Putamen (tissue), 1 donor: ENCODE measurements around the gene PLEKHO1.
"Not testable (repeated sequence)": the region's sequence is repeated elsewhere in the genome, so short reads cannot be mapped to it uniquely, and the experiment has no call there.

Source experiments
- DNase-seq: peaks from one replicate; pipeline ENCODE4 v3.0.0-alpha.2; 2016; ENCODE audit warnings: low spot score

Gene PLEKHO1, protein sequence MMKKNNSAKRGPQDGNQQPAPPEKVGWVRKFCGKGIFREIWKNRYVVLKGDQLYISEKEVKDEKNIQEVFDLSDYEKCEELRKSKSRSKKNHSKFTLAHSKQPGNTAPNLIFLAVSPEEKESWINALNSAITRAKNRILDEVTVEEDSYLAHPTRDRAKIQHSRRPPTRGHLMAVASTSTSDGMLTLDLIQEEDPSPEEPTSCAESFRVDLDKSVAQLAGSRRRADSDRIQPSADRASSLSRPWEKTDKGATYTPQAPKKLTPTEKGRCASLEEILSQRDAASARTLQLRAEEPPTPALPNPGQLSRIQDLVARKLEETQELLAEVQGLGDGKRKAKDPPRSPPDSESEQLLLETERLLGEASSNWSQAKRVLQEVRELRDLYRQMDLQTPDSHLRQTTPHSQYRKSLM

DNA sequence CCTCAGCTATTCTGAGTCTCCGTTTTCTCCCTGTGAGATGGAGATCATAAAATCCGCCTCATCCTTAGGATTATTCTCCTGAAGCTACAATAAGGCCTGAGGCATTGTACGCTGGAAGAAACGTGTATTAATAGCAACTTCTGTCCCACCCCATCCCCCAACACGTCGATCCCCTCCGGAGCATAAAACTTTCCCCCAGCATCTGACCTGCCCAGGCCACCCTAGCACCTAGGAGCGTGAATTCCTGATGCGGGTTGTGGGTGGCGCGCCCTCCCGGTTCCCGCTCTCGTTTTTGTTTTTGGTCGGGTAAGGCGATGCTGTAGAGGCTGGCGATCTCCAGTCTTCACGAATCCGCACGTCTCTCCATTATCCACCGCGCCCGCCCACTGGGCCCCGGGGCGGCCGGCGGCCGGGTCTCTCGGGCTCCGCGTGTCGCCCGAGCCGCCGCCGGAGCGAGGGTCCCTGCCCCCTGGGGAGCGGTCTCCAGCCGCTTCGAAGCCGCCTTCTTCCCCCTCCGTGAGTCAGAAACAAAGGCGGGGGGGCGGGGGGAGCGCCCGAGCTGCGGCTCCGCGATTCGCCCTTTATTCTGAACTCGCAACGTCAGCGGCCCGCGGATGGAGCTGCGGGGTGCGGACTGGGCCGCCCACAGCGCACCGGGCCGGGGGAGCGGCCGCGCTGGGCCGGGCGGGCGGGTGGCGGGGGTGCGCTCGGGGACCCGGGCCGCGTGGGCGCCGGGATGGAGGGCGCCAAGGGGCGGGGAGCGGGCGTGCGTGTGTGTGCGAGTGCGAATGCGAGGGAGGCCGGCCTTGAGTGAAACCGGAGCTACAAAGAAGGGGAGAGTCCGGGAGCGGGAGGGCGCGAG, at the start of gene PLEKHO1:
PLEKHO1 (plus strand) TSS at position 646 of the 862 bp plus-strand sequence. CDS start 342 bp downstream, outside the sequence.
- DNase-seq = no peak

DNA sequence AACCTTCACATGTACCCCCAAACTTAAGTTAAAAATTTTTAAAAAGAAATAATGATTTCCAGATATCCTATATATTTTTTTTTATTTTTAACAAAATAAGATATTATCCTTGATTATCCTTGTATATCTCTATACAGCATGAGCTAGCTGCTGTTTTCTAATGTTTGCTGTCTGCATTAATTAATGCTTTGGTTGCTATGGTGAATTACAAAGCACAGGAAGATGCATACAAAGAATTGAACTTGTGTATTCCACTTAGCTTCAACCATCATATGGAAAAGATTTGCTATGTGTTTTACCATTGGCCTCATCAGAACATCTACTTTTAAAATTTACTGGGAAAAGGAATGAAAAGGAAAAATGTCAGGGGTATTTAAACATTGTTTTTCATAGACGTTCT, 46.7 kb upstream of the PLEKHO1 start:
- no peak for DNase-seq

DNA sequence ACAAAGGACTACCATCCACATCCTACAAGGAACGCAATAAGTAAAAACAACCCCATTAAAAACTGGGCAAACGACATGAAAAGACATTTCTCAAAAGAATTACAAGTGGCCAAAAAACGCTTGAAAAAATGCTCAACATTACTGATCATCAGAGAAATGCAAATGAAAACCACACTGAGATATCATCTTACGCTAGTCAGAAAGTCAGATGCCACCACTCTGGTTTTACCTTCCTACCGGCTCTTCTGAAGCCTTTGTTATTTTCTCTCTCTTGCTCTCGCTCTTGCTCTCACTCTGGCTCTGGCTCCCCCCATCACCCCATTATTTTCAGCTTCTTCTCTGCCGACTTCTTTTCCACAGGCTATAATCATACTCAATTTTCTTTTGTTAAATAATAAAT, 43.4 kb upstream of the PLEKHO1 start:
- no peak for DNase-seq

DNA sequence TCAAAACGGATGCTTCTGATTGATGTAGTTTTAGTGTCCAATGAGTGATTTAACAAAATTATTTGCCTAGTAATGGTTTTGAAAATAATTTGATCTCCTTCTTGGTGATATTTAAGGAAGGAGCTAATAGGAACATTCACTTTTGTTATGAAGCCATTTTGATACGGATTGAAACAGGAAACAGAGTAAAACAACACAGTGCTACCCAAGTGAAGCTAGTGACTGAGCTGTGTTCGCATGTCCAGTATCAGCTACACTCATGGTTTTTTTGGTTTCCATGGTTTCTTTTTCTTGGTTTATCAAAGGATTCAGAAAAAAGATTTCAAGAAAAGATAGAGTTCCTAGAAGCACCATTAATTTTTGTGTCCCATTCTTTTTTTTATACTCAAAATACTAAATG, 40.1 kb upstream of the PLEKHO1 start:
- no peak for DNase-seq

DNA sequence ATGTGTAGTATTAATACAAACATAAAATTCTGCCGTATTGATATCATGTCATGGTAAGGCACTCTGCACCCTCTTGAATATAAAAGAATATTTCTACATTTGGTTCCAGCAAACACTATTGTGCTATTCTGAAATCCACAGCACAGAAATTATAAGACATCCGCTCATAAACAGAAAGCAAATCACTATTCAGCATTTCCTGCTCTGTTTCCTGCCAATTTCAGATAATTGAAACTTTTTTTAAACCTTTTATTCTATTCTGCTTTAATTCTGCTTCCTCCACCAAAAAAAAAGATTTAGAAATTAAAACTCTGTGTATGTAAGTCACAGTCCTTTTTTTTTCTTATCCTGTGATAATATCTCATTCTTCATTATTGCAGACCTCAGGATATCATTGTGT, 39.6 kb upstream of the PLEKHO1 start:
- DNase-seq = no peak

DNA sequence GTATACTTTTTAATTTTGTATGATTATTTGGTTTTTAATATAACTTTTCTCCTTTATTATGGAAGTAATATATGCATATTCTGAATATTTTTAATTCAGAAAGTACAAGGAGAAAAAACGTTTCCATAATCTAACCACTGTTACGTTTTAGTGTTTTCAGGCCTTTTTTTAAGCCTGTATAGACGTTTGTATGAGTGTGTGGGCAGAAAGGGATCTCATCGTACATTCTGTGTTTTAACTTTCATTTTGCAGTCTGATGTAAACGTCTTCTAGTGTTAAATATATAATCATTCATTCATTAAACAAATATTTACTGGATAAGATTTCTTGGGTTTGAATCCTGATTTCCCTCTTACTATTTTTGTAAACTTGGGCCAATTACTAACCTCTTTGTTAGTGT, 38.0 kb upstream of the PLEKHO1 start:
- DNase-seq = no peak

DNA sequence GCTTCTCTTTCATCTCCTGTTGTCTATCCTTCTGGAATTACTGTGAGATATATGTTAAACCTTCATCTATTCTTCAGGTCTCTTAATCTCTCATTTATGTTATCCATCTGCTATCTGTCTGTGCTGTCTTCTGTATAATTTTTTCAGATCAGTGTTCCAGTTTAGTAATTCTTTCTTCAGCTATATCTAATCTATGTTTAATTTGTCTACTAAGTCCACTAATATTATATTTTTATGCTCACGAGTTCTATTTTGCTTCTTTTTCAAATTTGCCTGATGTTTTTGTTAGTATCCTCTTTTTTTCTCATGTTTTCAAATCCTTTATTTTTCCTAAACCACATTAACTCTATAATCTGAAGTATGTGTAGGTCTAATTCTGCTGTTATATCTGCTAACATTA, 34.6 kb upstream of the PLEKHO1 start:
- DNase-seq = no peak

DNA sequence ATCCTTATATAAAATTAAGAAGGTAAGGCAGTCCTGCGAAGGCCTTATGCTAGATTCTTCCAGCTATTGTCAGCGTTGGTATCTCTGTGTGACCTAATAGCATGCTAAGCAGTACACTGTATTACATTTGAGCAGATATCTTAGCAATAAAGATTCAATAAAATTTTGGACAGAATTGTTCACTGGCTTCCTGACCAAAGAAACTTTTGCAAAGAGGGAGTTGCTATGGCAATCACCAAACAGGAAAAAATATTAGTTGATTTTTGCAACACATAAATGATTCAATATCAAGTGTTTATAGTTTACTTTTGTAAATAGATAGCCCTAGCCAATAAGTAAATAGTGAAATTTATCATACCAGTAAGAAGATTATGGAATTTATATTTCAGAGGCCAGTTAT, 31.0 kb upstream of the PLEKHO1 start:
- DNase-seq = no peak

DNA sequence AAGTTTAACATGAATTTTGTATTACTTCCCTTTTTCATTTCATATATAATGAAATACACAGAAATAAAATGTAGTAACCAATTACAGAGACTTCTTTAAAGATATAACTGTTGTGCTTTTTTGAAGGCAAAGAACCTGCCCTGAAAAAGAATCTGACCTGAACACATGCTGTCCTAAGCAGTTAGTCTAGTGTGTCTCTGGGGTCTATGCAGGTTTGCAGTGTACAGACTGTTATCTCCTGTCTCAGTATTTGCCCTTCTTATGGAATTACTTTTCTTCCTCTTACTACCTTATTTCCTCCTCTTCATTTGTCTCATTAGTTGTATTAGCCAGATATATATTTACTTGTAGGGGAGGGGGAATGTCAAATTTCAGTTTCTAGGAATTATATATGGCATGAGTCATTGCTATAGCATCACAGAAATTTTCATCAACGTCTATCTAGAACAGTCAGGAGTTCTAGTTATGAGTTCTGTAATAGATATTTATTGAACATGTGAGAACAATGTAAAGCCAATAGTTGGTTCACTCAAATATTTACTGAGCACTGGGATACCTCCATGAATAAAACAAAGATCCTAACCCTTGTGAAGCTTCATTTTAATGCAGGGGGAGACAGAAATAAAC, 28.4 kb upstream of the PLEKHO1 start:
- DNase-seq = no peak

DNA sequence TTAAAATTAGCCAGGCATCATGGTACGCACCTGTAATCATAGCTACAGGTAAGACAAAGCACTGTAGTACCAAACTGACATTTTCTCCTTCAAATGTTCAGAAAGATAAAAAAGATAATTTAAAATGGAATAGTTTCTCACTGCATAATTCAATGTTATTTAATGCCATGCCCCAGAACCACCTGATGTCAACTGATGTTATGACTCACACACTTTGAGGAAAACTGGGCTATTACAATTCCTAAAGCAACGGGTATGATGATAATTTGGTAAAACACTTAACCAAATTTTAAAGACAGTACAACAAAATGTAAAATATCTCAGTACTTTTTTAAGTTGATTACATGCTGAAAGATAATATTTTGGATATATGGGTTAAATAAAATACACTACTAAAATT, 22.9 kb upstream of the PLEKHO1 start:
- no peak for DNase-seq

DNA sequence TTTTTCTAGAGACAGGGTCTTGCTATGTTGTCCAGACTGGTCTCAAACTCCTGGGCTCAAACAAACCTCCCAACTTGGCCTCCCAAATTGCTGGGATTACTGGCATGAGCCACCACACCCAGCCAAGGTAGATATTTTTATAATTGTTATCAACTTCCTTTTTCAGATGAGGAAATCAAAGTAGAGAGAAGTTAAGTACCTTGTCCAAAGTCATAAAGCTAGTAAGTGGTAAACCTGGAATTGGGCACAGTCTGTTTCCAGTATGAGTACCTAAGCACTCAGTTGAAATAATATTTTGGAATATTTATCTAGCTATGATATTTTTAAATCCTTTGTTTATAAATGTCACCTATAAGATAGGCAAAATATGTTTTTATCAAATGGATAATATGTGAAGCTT, 22.3 kb upstream of the PLEKHO1 start:
- no peak for DNase-seq

DNA sequence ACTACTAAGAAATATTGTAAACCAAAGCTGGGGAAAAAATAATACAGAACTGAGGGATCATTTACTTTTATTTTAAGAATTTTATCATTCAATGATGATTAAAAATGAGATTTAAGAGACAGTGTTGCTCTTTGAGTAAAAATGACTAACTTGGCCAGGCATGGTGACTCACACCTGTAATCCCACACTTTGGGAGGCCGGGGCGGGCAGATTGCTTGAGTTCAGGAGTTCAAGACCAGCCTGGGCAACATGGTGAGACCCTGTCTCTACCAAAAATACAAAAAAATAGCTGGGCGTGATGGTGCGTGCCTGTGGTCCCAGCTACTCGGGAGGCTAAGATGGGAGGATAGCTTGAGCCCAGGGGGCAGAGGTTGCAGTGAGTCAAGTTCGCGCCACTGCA, 21.8 kb upstream of the PLEKHO1 start:
- DNase-seq = no peak

DNA sequence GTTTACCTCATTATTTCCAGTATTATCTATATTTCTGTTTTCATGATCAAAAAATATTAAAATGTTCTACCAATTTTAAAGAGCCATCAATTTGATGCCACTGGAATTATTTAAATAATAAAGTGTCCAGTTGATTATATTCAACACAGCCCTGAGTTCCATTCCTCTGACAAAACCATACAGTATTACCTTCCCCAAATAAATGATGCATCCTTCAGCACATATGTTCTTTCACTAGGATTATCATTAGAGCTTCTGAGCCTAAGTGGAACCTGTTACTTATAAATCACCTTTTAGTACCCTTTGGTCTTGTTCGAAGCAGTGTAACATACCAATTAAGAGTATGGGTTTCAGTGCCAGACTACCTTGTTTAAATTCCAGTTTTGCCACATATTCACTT, 17.3 kb upstream of the PLEKHO1 start:
- no peak for DNase-seq

DNA sequence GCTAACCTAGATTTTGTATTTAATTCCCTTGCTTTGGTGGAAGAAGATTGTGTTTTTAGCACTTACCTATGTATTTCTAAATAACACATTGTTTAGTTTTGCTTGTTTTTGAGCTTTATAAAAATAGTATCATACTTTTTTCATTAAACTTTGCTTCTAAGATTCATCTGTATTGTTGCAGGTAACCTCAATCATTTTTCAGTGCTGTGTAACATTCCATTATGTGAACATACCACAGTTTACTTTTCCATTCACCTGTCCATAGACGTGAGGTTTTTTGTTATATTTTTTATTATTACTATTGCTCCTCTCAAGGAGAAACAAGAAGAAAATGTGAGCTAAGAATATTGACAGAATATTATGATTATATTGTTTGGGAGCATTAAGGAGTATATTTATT, 15.2 kb upstream of the PLEKHO1 start:
- no peak for DNase-seq

DNA sequence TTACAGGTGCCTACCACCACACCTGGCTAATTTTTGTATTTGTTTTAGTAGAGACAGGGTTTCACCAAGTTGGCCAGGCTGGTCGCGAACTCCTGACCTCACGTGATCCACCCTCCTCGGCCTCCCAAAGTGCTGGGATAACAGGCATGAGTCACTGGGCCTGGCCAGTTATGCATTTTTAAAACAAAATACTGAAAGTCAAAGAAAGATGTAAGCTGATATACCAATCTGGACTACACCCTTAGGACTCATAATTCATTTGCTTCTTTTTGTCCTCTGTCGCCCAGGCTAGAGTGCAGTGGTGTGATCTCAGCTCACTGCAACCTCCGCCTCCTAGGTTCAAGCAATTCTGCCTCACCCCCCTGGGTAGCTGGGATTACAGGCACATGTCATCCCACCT, 14.3 kb upstream of the PLEKHO1 start:
- not testable (repeated sequence) for DNase-seq

DNA sequence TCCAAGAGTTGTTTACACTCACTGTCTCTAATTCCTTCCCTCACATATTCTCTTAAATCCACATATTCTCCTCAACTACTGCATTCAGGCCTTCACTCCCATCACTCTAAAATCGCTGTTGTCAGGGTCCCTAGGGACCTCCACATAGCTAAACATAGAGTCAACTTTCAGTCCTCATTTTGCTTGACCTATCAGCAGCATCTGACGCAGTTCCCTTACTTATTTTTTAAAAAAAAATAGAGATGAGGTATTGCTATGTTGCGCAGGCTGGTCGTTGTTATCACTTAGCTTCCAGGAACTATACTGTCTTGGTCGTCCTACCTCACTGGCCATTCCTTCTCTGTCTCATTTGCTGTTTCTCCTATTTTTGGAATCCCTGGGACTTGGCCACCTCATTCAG, 11.7 kb upstream of the PLEKHO1 start:
- no peak for DNase-seq

DNA sequence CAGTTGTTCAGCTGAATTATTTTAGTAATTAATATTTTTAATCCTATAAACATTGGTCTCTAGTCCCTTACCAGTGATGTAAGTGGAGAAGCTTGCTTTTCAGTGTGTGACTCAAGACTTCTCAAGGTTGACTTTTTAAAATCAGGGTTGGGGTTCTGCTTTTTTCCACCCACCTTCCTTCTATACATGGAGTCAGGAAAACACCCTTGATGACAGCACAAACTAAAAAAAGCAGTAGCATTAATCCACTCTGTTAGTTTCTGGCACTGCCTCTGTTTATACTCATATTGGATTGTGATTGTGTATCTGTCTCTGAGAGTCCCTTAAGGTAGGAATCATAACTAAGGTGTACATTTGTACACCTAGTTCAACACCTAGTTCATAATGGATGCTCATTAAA, 8.3 kb upstream of the PLEKHO1 start:
- no peak for DNase-seq

DNA sequence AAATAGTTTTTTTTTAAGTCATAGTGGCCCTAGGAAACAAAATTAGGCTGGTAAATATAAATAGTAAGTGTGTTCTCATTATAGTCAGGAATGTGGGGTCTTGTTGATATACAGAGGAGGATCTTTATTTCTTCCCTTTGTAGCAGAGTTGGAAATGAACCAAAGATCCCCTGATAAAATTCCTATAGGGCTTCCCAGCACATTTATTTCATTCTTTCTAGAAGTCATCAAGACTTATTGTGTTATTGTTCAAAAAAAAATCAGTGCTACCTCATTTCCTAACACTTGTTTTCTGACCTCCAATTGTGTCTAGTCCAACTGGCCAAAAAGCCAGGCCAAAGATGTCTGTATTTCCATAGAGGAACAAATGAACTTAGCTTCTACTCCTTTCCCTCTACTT, 7.6 kb upstream of the PLEKHO1 start:
- no peak for DNase-seq

DNA sequence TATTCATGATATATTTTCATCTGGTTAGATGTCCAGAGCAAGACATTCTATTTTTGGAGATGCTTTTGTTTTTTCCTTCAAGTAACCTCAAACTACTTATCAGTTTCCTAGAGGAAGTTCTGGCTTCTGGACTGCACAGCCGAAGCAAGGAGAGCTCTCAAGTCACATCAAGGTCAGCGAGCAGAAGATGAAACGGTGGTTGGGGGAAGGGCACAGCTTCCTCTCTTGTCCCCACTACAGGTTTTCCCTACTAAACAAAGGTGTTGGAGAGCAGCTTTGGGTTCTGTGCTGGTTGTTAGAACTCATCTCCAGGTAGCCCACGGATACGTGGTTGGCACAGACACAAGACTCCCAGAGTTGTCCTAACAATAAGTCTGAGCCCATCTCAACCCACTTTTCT, 5.1 kb upstream of the PLEKHO1 start:
- no peak for DNase-seq

DNA sequence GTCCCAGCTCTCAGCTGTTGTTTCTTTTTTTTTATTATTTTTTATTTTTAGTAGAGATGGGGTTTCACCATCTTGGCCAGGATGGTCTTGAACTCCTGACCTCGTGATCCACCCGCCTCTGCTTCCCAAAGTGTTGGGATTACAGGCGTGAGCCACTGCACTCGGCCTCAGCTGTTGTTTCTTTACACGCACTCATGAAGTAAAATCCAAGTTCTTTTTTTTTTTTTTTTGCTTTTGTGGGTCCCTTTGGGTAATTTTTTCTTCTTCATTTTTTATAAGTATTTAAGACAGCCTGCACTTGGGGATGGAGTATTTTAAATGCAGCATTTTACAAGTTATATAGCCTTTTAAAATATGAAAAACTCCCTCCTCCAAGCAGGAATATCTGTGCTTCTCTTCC, 3.7 kb upstream of the PLEKHO1 start:
- not testable (repeated sequence) for DNase-seq

DNA sequence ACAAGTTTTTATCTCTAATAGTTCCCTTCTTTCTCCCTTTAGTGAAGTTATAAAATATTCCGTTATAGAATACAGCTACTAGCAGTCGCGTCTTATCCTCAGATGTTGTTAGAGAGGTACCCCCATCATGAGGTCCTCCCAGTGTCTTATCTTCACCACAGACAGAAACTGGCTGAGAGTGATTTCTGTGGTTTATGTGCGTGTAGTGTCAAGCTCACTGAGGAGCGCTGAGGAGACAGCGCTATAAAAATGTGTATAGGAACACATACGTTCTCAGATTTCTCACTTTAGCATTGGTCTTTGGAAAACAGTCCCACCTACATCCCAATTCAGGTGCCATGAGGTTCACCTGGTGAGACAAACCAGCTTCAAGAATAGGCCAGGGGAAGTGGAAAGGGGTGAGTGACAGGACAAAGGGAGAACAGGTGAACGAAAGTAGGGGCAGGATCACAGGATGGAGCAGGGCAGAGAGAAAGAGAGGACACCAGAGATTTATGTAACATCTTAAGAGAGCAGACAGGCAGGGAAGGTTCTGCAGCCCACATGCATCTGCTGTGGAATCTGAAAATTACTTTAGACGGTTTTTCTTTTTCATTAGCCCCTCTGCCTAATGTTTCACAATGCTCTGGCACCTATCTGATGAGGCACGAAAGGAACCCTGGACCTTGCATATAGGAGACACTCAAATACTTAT, 2.7 kb upstream of the PLEKHO1 start:
- no peak for DNase-seq

DNA sequence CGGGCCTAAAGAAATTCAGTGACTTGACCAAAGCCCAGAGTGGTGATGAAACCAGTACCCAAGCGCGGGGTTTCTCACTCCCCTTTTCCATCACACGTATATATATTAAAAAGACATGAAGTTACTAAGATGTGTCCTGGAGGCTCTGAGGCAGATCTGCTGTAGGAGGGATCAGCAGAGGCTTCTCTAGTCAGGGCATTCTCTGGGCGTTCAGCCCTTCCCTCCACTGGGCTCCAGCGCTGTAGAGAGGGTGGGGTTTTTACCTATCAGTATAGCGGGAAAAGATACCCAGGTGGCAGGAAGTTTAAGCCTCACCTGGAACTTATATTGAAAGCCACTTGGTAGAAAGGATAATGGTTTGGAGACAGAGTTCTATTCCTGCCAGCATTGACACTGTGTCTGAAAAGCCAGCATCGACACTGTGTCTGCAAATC, 862 bp upstream of the PLEKHO1 start:
- no peak for DNase-seq
